Retinal pigment epithelial cell (primary cell): Measurements from ENCODE around the gene CUL4A.
A peak's percentile ranks its signal among the peaks of the same experiment; 100 is the strongest.

Experiments
- DNase-seq: peaks from one replicate; pipeline ENCODE4 v3.0.0-alpha.2; 2010; ENCODE audit warnings: low read depth
- H3K4me3 ChIP-seq: 2 replicates; pipeline ENCODE4 v1.5.1; 2011; ENCODE audit warnings: mild to moderate bottlenecking, low read length, control low read depth, moderate library complexity
- CTCF ChIP-seq: conservative IDR thresholded peaks from 2 replicates; pipeline ENCODE4 v1.5.1; 2011; ENCODE audit warnings: low read depth, low read length, control low read depth, inconsistent platforms

The CUL4A gene

GRCh38 chr13:113219256-113219940, 10.0 kb downstream of the CUL4A start:
- no peak for DNase-seq
- H3K4me3 ChIP-seq, result no peak overlapping the region
- no peak for TF ChIP-seq CTCF

- DNase-seq, result no peak
- H3K4me3 ChIP-seq, result no peak overlapping the region
- no peak for TF ChIP-seq CTCF
These were observed 10.8 kb downstream of the CUL4A start for GRCh38 chr13:113220141-113220598.

GRCh38 chr13:113220877-113221276, 11.5 kb downstream of the CUL4A start:
- no peak overlapping the region for H3K4me3 ChIP-seq
- peak; percentile 41 for TF ChIP-seq CTCF
- no peak for DNase-seq

GRCh38 chr13:113223070-113223469, 13.7 kb downstream of the CUL4A start:
- no peak overlapping the region for H3K4me3 ChIP-seq
- no peak for TF ChIP-seq CTCF
- DNase-seq, result no peak

- no peak for TF ChIP-seq CTCF
- no peak overlapping the region for H3K4me3 ChIP-seq
- DNase-seq, result no peak
These were observed 15.1 kb downstream of the CUL4A start for GRCh38 chr13:113224486-113224885.

- DNase-seq, result no peak
- no peak for TF ChIP-seq CTCF
- no peak overlapping the region for H3K4me3 ChIP-seq
These were observed 16.1 kb downstream of the CUL4A start for GRCh38 chr13:113225515-113225914.

- H3K4me3 ChIP-seq, result no peak overlapping the region
- no peak for DNase-seq
- TF ChIP-seq CTCF, result no peak
These were observed 17.5 kb downstream of the CUL4A start for GRCh38 chr13:113226873-113227450.
